HG03520 (cell line): Measurements from ENCODE around the gene PALB2.
"Not testable (repeated sequence)": the region's sequence is repeated elsewhere in the genome, so short reads cannot be mapped to it uniquely, and the experiment has no call there.

Experiments
- ATAC-seq: cut with Tn5 transposase; IDR thresholded peaks from one replicate; pipeline ENCODE4 v1.9.1; 2021; ENCODE audit warnings: mild to moderate bottlenecking, moderate library complexity; ENCODE audit not compliant: unreplicated experiment

The PALB2 gene

DNA sequence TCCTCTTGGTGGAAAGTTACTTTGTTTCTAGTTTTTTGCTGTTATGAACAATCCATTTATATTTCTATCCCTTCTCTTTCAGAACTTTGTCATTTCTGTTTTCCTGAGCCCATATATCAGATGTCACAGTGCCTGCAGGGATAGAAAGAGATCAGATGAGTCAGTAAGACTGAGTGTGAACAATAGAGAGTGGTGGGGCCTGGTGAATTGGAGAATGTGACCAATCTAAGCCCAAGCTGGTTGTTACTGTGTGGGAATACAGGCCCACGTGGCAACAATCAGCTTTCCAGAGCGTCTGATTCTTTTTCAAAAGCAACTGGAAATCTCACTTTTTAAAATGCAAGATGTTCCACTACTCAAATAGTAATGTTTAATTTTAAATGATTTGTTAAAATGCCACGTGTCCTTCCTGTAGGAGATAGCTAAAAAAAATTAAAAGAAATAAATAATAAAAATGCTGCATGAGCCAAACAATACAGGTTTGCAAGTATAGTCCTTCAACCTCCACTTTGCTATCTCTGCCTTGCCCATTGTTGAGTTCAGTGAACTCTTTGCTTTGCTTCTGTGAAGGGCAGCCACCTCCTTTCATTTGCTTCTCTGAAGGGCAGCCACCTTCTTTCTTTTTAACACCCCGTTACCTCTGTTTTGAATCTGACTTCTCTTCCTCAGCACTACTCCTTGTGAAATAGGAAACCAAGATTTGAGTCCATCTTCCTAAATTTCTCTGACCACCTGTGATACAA, 9.7 kb upstream of the PALB2 start:
- no peak for ATAC-seq

DNA sequence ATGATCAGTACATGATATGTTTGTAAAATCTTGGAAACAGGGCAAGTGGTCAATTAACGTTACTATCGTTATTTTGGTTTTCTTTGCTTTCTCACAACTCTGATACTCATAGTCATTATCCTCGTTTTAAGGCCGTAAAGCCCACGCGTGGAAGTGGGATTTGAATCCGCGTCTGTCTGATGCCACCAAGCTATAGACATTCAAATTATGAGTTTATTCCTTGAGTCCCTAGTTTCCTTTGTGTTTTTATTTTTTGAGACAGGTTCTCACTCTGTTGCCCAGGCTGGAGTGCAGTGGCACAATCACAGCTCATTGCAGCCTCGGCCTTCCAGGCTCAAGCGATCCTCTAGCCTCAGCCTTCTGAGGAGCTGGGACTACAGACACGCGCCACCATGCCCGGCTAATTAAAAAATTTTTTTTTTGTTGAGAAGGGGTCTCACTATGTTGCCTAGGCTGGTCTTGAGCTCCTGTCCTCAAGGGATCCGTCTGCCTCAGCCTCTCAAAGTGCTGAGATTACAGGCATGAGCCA, 1.2 kb upstream of the PALB2 start:
- no peak for ATAC-seq

DNA sequence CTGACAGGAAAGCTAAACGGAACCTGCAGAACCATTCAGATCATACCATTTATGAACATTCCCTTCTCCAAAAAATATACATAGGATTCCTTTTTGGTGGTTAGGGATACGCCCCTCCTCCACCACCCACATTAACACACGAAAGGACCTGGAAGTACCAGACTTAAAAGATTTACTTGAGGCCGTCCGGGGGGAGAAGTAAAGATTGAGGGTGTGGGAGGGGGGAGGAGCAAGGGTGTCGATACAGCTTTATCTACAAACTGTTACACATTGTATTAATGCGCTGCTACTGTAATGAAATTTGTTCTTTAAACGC, 537 bp downstream of the PALB2 start:
- no peak for ATAC-seq

DNA sequence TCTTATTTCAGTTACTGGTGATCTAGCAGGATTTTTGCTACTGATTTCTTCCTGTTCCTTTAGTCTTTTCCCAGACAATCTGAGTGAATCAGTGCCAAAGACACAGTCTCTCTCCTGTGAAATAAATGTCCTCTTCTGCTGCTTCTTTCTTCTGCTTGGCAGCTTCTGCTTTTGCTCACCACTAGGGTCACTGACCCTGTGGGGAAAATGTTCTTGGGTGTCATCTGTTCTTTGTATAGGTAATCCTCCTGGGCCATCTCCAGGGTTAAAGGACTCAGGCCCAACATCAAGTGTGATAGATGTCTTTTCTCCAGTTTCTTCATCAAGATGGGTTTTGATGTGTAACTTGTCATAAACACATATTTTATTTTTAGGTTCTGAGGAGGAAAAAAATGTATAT, 5.2 kb downstream of the PALB2 start:
- no peak for ATAC-seq

DNA sequence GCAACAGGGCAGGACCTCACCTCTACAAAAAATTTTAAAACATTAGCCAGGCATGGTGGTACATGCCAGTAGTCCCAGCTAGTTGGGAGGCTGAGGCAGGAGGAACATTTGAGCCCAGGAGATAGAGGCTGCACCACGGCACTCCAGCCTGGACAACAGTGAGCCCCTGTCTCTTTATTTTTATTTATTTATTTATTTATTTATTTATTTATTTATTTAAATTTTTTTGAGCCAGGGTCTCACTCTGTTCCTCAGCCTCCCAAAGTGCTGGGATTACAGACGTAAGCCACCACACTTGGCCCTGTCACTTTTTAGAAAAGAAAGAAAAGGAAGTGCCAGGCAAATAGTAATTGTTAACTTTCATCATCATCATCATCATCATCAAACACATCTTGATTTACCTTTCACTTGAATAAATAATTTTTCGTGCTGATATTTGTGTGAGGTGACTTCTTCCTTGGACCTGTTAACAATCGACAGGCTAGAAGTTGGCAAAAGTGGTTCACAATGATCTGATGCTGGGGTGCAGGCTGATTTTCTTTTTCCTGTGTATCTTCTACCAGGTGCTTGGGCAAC, 6.6 kb downstream of the PALB2 start:
- ATAC-seq: no peak

DNA sequence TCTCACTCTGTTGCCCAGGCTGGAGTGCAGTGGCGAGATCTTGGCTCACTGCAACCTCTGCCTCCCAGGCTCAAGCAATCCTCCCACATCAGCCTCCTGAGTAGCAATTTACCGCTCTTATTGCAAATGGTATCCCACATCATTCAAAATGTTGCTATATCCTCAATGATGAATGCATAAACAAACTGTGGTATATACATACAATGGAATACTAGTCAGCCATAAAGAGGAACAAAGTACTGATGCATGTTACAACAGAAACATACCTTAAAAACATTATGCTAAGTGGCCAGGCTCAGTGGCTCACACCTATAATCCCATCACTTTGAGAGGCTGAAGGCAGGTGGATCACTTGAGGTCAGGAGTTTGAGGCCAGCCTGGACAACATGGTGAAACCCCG, 9.2 kb downstream of the PALB2 start:
- ATAC-seq: not testable (repeated sequence)

DNA sequence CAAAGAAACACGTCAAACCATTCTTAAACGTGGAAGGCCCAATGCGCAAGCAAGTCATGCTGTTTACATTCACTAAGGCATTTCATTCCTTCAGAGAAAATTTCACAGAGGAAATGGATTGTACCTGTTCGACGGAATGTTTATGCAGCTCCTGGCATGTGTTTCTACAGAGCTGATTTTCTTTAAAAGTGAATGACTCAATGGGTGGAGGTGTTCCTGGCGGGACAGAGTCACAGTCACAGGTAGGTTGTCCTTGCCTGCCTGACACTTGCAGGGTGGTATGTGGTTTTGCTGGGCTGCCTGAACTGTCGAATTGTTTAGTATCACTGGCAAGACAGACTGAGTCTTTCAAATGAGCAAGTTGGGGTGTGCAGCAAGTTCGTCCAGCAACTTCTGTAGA, 11.6 kb downstream of the PALB2 start:
- ATAC-seq: no peak

DNA sequence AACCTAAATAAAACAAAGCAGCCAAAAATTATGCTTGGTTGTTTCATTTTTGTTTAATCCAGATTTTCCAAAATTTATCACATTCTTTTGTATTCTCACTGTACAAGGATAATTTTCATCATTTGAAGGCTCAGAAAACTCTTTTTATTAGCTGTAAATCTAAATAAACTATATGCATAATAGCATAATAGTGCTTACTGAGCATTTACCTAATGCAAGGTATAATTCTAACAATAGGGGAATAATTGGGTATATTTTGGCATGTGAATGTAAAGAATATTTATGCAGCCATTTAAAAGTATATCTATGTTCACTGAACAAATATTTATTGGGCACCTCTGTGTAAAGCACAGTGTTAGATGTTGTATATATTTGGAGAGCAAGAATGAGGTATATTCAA, 17.0 kb downstream of the PALB2 start:
- ATAC-seq: no peak

DNA sequence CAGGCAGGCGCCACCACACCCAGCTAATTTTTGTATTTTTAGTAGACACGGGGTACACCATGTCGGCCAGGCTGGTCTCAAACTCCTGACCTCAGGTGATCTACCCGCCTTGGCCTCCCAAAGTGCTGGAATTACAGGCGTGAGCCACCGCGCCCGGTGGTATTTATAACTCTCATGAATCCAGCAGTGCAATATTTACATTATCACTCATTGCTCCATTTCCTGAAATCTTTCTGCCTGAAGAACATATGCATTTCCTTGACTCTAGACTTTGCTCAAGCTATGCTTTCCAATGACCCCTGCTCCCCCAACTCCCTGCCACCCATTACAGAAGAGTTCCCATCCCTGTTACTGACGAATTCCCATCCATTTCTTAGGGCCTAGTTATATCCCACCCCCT, 25.3 kb downstream of the PALB2 start:
- ATAC-seq: no peak

DNA sequence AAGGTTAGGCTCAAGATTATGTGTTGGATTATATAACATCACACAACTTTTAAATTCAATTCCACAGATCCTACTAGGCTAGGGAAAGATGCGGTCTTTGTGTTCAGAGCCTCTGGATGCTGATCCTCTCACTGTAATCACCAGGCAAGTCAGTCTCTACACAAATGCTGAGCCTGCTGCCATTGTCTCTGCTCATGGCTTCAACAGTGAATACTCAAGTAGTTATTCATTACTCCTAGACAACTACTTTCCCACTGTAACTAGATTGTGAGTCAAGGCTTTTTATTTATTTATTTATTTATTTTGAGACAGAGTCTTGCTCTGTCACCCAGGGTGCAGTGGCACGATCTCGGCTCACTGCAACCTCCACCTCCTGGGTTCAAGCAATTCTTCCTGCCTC, 29.2 kb downstream of the PALB2 start:
- ATAC-seq: no peak

DNA sequence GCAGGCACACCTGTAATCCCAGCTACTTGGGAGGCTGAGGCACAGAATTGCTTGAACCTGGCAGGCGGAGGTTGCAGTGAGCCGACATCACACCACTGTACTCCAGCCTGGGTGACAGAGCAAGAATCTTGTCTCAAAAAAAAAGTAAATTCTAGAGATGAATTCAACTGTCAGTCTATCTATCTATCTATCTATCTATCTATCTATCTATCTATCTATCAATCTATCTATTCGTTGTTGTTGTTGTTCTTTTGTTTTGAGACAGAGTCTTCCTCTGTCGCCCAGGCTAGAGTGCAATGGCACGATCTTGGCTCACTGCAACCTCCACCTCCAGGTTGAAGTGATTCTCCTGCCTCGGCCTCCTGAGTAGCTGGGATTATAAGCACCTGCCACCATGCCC, 30.2 kb downstream of the PALB2 start:
- ATAC-seq: not testable (repeated sequence)

DNA sequence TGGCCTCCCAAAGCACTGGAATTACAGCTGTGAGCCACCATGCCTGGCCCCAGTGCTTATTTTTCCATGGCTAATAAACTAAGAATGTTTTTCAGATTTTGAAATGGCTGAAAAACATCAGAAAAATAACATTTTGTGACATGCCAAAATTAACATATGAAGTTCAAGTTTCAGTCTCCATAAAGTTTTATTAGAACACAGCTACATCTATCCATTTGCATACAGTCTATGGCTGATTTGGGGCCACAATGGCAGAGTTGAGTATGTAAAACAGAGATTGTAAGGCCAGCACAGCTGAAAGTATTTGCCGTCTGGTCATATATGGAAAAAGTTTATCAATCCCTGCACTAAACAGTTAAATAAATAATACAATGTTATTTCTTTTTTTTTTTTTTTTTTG, 31.2 kb downstream of the PALB2 start:
- ATAC-seq: no peak

DNA sequence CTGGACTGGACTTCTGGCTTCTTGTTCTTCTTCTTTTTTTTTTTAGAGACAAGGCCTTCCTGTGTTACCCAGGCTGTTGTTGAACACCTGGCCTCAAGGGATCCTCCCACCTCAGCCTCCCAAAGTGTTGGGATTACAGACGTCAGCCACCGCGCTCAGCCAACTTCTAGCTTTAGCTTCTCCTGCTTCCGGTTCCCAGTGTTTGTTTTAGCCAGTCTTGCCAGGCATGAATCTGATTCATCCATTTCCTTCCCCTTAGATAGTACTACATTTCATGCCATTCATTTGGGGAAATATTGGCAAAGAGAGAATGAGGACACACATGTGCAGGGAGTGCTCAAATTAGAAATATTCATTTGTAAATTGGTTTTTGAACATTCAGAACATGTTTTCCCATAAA, 32.9 kb downstream of the PALB2 start:
- no peak for ATAC-seq

DNA sequence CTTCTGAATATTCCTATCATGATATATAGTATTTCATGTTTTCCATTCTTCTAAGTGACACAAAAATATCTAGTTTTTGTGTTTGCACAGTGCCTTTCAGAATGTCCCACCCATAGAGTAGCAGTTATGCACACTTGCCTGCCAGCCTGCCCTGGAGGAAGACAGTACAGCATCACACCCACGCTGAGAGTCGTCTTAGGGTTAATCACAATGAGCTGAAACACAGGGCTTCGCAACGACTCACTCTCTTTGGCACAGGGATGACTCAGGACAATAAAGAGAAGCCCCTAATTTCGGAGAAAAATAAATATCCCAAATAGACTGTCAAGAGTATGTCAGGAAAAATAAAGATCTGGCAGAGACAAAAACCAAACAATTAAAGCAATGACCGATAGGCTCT, 33.4 kb downstream of the PALB2 start:
- no peak for ATAC-seq

DNA sequence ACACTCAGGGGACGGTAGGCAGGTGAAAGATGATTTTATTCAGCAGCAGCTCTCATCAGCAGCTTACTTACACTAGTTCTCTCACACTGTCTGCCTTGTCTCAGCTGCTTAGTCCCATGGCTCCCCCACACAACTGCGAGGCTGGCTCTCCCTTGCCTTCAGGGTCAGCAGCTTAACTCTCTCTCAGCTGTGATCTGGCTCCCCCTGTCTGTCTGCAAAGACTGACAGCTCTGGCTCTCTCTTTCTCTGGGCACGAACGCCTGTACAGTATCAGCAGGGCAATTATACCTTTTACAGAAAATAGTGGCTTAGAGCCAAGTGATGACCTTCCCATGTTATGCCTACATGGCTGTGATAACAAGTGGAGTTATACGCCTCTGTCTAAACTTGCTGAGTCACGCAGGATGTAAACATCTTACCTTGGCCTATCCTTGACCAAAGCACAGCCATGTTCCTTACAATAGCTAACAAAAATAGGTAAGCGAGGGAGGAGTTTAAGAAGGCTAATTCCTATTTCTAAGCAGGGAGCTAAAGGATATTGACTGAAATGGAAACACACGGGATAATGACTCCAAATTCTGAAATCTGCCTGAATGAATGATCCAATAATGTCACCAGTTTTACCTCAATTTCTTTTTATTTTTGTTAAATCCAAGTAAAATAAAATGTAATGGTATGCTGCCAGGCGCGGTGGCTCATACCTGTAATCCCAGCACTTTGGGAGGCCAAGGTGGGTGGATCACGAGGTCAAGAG, 43.9 kb downstream of the PALB2 start:
- no peak for ATAC-seq

DNA sequence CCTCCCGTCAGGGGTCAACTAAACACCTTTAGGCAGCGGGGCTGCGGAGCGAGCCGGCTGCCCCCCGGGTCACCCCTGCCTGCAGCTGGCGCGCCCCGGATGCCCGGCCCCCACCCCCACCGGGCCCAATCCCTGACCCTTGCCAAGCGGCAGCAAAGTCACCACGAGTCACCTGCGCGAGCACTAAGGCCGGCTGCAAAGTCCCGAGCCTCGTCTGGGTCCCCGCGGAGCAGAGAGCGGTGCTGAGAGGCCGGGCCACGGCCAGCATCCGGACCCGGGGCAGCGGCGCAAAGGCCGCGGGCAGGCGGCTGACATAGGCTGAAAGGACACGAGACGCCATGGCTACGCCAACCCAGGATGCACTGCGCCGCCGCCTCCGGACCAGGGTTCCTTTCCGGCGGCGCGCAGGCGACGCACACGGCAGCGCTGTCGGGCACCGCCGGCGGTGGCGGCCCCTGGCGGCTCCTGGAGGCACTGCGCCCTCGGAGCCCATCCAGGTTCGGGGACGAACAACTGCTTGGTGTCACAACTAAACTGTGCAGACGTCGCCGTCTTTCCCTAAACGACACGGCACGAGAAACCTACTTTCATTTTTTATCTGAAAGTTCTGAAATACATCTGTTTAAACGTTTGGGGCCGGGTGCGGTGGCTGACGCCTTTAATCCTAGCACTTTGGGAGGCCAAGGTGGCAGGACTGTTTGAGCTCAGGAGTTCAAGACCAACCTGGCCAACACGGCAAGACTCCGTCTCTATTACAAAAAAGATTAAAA, 45.0 kb downstream of the PALB2 start, which contains the start of gene NDUFAB1:
Gene NDUFAB1, minus strand, starts transcription at position 366 of the 770 bp plus-strand sequence. Its CDS starts 26 bp downstream, at position 340.
- ATAC-seq: peak; percentile 90

DNA sequence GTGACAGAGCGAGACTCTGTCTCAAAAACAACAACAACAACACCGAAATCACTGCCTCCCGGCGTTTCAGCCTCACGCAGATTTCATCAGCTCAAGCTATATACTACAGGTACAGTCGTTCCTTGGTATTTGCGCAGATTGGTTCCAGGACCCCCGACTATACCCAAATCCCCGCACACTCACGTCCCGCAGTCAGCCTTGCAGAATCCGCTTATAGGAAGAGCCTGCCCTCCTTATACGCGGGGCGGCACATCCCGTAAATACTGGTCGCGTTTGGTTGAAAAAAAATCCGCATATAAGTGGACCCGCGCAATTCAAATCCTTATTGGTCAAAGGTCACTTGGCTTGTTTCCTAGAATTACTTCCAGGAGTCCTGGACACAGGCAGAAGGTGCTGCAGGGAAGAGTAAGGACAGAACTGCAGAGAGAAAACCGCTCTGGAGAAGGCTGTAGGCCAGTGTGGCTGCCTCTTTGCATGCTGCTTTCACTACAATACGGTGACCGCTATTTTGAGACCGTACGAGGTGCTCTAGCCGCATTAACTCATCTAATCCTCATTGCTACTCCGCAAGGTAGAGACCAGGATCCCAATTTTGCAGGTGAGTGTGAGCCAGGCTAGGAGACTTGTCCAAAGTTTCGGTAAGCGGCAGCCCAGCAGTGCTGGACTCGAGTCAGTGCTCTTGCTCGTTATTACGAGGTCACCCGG, 45.7 kb downstream of the PALB2 start:
- ATAC-seq: no peak

DNA sequence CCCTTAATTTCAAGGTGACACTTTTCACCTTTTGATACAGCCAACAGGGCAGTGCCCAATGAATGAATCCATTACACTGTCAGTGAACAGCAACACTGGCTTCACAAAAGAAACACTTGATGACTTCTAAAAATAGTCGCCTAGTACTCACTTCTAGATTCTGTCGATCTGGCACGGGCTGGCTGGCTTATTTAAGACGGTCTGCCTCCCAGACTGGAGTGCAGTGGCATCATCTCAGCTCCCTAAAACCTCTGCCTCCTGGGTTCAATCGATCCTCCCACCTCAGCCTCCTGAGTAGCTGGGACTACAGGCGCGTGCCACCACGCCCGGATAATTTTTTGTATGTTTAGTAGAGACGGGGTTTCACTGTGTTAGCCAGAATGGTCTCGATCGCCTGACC, 46.9 kb downstream of the PALB2 start:
- no peak for ATAC-seq

DNA sequence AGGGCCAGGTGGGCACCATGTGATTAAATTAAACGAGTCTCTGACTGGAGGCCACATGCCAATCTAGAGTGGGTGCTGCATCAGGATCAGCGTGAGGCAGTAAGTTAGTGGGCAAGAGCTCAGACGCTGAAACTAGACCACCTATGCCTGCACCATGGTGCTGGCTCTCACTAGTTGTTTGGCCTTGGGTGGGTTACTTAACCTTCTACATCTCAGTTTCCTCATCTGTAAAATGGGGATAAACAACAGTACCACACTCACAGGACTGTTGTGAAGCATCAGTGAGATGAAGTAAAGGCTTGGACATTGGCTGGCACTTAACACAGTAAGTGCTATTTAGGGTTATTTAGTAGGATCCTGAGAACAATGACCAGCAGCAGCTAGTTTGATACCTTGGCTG, 50.9 kb downstream of the PALB2 start:
- ATAC-seq: no peak

DNA sequence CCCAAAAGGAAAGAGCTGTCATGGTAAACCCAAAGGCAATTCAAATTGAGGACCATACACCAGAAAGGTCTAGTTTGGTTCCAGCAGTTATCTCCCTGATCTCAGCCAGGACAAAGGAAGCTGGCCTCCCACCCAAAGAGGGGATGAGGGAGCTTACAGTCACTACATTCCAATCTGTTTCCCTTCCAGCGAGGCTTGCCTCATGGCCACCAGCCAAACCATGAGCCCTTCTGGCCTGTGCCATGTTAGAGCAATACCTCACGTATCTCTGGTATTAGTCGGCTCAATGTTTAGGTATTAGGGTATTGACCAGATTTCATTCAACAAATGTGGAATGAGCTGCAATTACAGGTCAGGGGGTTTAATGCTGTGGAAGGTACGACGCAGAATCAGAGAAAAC, 53.4 kb downstream of the PALB2 start:
- ATAC-seq: no peak
